Spleen (tissue), 11 donors: ENCODE data around the gene C22orf39. TPM values are rescaled to one million over a fixed set of nuclear protein-coding genes. Genes with fewer than 3 reads are reported as not detected.

Experiments used
- DNase-seq: peaks from one replicate; pipeline ENCODE4 v3.0.0-alpha.2; 2020
- H3K27ac ChIP-seq, 8 donors: fragments of 200-600 bp; sonication (generic) in 7 of 8; 1 replicate in 4 of 8; 2 replicates in 4 of 8; pipeline versions ENCODE4 v1.5.0 to v1.8.0; 2016 to 2021; ENCODE audit warnings: inconsistent platforms in 4 of 8, mild to moderate bottlenecking in 4 of 8, moderate library complexity in 1 of 8
- H3K27me3 ChIP-seq, 7 donors: fragments of 200-600 bp; sonication (generic) in 6 of 7; replicated peaks in 1 of 7; 1 replicate in 4 of 7; 2 replicates in 3 of 7; pipeline versions ENCODE4 v1.5.0 to v1.8.0; 2016 to 2021; ENCODE audit warnings: inconsistent platforms in 3 of 7, mild to moderate bottlenecking in 1 of 7
- H3K36me3 ChIP-seq, 6 donors: fragments of 200-600 bp; sonication (generic) in 5 of 6; 1 replicate in 4 of 6; 2 replicates in 2 of 6; pipeline versions ENCODE4 v1.5.0 to v1.8.0; 2016 to 2021; ENCODE audit warnings: inconsistent platforms in 2 of 6
- H3K4me1 ChIP-seq, 6 donors: fragments of 200-600 bp; sonication (generic) in 5 of 6; 1 replicate in 3 of 6; 2 replicates in 3 of 6; pipeline versions ENCODE4 v1.5.0 to v1.8.0; 2016 to 2021; ENCODE audit warnings: inconsistent platforms in 3 of 6
- H3K4me3 ChIP-seq, 8 donors: fragments of 200-600 bp; sonication (generic) in 7 of 8; 1 replicate in 4 of 8; 2 replicates in 4 of 8; pipeline versions ENCODE4 v1.5.0 to v1.8.0; 2016 to 2021; ENCODE audit warnings: inconsistent platforms in 4 of 8, mild to moderate bottlenecking in 4 of 8, moderate library complexity in 2 of 8
- H3K9me3 ChIP-seq, 8 donors: fragments of 200-600 bp; sonication (generic) in 7 of 8; 1 replicate in 4 of 8; 2 replicates in 4 of 8; pipeline versions ENCODE4 v1.5.0 to v1.8.0; 2016 to 2021; ENCODE audit warnings: inconsistent platforms in 4 of 8
- CTCF ChIP-seq, 11 experiments: fragments of 200-600 bp in 7 of 11; fragments of 450-650 bp in 4 of 11; sonication (generic) in 4 of 11; IDR thresholded peaks in 8 of 11; conservative IDR thresholded peaks in 3 of 11; 1 replicate in 7 of 11; 2 replicates in 4 of 11; pipeline versions ENCODE4 v1.4.0 to v1.8.0; 2016 to 2021; ENCODE audit warnings: antibody characterized with exemption in 11 of 11, inconsistent platforms in 4 of 11, mild to moderate bottlenecking in 1 of 11
- POLR2A ChIP-seq, 3 donors: fragments of 450-650 bp; IDR thresholded peaks; one replicate each; pipeline ENCODE4 v1.5.1; 2017; ENCODE audit warnings: antibody characterized with exemption in 3 of 3, mild to moderate bottlenecking in 1 of 3
- POLR2AphosphoS5 ChIP-seq, 3 donors: sonication (generic); formaldehyde crosslinking; IDR thresholded peaks; one replicate each; pipeline ENCODE4 v1.5.1; 2017; ENCODE audit warnings: antibody characterized with exemption in 3 of 3
- WGBS, 5 donors: extraction: QIAGEN DNeasy Blood & Tissue Kit in 3 of 5; methylation state at CpG; one replicate each; pipeline versions ENCODE4 v1.1.5 to v1.1.7; 2013 to 2018; 5-methylcytosine and 5-hydroxymethylcytosine counted together
- intact Hi-C: fragments of 100-400 bp; cut with DNase I; formaldehyde crosslinking; loops from one replicate; pipeline ENCODE4 v1.15.0; 2023; ENCODE audit warnings: low total_unique reads
- polyA plus RNA-seq, 3 donors: library from polyadenylated mRNA; stranded (reverse); fragments of 200-250 nt; gene quantifications; one replicate each; pipeline ENCODE4 v1.2.1, GENCODE V29; 2013
- total RNA-seq, 7 donors: library from RNA; depleted of rRNA in 3 of 7; stranded (reverse); fragments of >200 nt in 3 of 7; fragmentation: NEBNext Ultra II Directional in 4 of 7; extraction: Animal tissue kit (Norgen Biotek cat#: 25700) in 4 of 7; gene quantifications; one replicate each; pipeline versions ENCODE4 v1.1.0 to v1.2.1, GENCODE V29; 2016 to 2021
- donor health status: healthy with polysubstance abuse.
- donor health status: DM: no; HTN: no; CAD: no; lungs with moderate emphysema.
- donor health status: DM: no; HTN: no; CAD: no.
- donor health status: Bipolar disorder and iron deficiency.
- donor health status: healthy.
- donor health status: DM: no; HTN: no; CAD: no.
- donor health status: DM: yes; HTN: yes; CAD: no.

C22orf39 gene
- total and polyA plus RNA-seq, 10 donors, result 28.8 to 48.8 (median 37.6) TPM

GRCh38 chr22:19492504-19493174, 45.1 kb upstream of the C22orf39 start:
- 84 to 96% (median 90%) methylated on average over 6 of the region's 6 CpGs for WGBS, 5 donors
- Histone ChIP-seq H3K9me3 (no peaks in the 10 kb centered on the region), H3K4me1 (peaks cover 0 to 5% (median 0%) of the 10 kb centered on the region in 6 donors), H3K27ac (no peak overlapping the region), H3K27me3 (no peaks in the 10 kb centered on the region), H3K4me3 (no peak overlapping the region), H3K36me3 (peaks cover 0 to 30% (median 0%) of the 10 kb centered on the region in 6 donors)
- intact Hi-C loops, result loop anchor here (10.0 kb wide), 1 partner anchor 132 kb away; no protein-coding TSS in a partner anchor
- TF ChIP-seq POLR2A (IDR thresholded peaks at IDR 0.05) (no peak), CTCF (IDR thresholded peaks at IDR 0.05 in 8 of 11, conservative IDR thresholded peaks at IDR 0.05 in 3 of 11) (no peak), POLR2AphosphoS5 (IDR thresholded peaks at IDR 0.05) (no peak)
- no peak for DNase-seq

GRCh38 chr22:19490628-19491230, 43.2 kb upstream of the C22orf39 start:
- 91 to 96% (median 95%) methylated on average over 5 of the region's 5 CpGs for WGBS, 5 donors
- Histone ChIP-seq H3K36me3 (peaks cover 0 to 18% (median 0%) of the 10 kb centered on the region in 6 donors), H3K9me3 (no peaks in the 10 kb centered on the region), H3K4me3 (no peak overlapping the region), H3K27me3 (no peaks in the 10 kb centered on the region), H3K27ac (no peak overlapping the region), H3K4me1 (peaks cover 0 to 5% (median 0%) of the 10 kb centered on the region in 6 donors)
- no peak for DNase-seq
- TF ChIP-seq POLR2AphosphoS5 (IDR thresholded peaks at IDR 0.05) (no peak), POLR2A (IDR thresholded peaks at IDR 0.05) (no peak), CTCF (IDR thresholded peaks at IDR 0.05 in 8 of 11, conservative IDR thresholded peaks at IDR 0.05 in 3 of 11) (no peak)
- intact Hi-C loops, result loop anchor here (10.0 kb wide), 1 partner anchor 134 kb away; no protein-coding TSS in a partner anchor

GRCh38 chr22:19488884-19489843, 41.7 kb upstream of the C22orf39 start:
- TF ChIP-seq CTCF (IDR thresholded peaks at IDR 0.05 in 8 of 11, conservative IDR thresholded peaks at IDR 0.05 in 3 of 11) (no peak), POLR2A (IDR thresholded peaks at IDR 0.05) (no peak), POLR2AphosphoS5 (IDR thresholded peaks at IDR 0.05) (no peak)
- intact Hi-C loops, result no loop called here
- H3K4me1 ChIP-seq, result peaks cover 0 to 5% (median 0%) of the 10 kb centered on the region in 6 donors
- DNase-seq, result no peak
- H3K27ac ChIP-seq, result no peak overlapping the region
- H3K27me3 ChIP-seq, result no peaks in the 10 kb centered on the region
- 88 to 96% (median 93%) methylated on average over 7 of the region's 7 CpGs for WGBS, 5 donors
- no peak overlapping the region for H3K4me3 ChIP-seq
- no peaks in the 10 kb centered on the region for H3K9me3 ChIP-seq
- peaks cover 0 to 24% (median 0%) of the 10 kb centered on the region in 6 donors for H3K36me3 ChIP-seq
